OCI-M2 (cell line): Measurements from ENCODE around the gene USP17L19.
"Not testable (repeated sequence)": the region's sequence is repeated elsewhere in the genome, so short reads cannot be mapped to it uniquely, and the experiment has no call there.

Experiments
- DNase-seq: peaks from one replicate; lab custom pipeline; 2025; ENCODE audit not compliant: unreplicated experiment; lab: John Stamatoyannopoulos, UW

Gene USP17L19

DNA sequence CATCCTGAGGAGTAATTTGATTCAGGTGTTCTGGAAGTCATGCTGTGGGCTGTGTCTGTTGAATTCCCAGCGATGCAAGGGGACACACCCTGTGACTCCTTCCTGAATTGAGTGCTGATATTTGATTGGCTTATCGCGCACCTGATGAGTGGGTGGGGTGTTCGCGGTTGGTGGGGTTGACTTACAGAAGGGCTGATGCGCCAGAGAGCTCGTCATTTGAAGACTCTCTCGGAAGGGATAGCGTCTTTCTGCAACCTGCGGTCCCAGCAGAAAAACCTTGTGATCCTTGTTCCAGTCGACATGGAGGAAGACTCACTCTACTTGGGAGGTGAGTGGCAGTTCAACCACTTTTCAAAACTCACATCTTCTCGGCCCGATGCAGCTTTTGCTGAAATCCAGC lies at the start of gene USP17L19:
Gene USP17L19 (plus strand): TSS at position 301 of the 400 bp plus-strand sequence. CDS start 0 bp downstream, at position 301.
- not testable (repeated sequence) for DNase-seq

DNA sequence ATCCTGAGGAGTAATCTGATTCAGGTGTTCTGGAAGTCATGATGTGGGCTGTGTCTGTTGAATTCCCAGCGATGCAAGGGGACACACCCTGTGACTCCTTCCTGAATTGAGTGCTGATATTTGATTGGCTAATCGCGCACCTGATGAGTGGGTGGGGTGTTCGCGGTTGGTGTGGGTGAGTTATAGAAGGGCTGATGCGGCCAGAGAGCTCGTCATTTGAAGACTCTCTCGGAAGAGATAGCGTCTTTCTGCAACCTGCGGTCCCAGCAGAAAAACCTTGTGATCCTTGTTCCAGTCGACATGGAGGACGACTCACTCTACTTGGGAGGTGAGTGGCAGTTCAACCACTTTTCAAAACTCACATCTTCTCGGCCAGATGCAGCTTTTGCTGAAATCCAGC lies 42.8 kb upstream of the USP17L19 start, which contains the start of gene USP17L10:
Gene USP17L10 (plus strand): TSS at position 301 of the 400 bp plus-strand sequence. CDS start 0 bp downstream, at position 301.
- DNase-seq: not testable (repeated sequence)

DNA sequence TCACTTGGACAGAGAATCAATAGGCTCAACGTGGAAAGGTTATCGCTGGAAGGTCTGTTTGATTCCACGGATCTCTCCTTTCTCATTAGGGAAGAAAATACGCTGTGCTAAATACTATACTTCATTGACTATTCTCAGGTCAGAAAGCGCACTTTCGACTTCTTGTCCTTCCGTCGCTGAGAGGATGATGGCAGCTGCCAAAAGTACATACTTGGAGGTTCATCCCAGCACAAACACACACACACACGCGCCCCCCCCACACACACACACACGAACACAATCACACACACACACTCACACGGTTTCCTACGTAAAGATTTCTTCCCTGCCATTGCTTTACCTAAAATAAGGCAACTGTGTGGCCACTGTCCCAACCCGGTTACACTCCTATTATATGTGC lies 38.5 kb upstream of the USP17L19 start:
- not testable (repeated sequence) for DNase-seq

DNA sequence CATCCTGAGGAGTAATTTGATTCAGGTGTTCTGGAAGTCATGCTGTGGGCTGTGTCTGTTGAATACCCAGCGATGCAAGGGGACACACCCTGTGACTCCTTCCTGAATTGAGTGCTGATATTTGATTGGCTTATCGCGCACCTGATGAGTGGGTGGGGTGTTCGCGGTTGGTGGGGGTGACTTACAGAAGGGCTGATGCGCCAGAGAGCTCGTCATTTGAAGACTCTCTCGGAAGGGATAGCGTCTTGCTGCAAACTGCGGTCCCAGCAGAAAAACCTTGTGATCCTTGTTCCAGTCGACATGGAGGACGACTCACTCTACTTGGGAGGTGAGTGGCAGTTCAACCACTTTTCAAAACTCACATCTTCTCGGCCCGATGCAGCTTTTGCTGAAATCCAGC lies 38.1 kb upstream of the USP17L19 start, which contains the start of gene USP17L11:
Gene USP17L11 (plus strand): TSS at position 301 of the 400 bp plus-strand sequence. CDS start 0 bp downstream, at position 301.
- not testable (repeated sequence) for DNase-seq

DNA sequence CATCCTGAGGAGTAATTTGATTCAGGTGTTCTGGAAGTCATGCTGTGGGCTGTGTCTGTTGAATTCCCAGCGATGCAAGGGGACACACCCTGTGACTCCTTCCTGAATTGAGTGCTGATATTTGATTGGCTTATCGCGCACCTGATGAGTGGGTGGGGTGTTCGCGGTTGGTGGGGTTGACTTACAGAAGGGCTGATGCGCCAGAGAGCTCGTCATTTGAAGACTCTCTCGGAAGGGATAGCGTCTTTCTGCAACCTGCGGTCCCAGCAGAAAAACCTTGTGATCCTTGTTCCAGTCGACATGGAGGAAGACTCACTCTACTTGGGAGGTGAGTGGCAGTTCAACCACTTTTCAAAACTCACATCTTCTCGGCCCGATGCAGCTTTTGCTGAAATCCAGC lies 33.3 kb upstream of the USP17L19 start, which contains the start of gene USP17L12:
Gene USP17L12 (plus strand): TSS at position 301 of the 400 bp plus-strand sequence. CDS start 0 bp downstream, at position 301.
- not testable (repeated sequence) for DNase-seq

DNA sequence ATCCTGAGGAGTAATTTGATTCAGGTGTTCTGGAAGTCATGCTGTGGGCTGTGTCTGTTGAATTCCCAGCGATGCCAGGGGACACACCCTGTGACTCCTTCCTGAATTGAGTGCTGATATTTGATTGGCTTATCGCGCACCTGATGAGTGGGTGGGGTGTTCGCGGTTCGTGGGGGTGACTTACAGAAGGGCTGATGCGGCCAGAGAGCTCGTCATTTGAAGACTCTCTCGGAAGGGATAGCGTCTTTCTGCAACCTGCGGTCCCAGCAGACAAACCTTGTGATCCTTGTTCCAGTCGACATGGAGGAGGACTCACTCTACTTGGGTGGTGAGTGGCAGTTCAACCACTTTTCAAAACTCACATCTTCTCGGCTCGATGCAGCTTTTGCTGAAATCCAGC lies 28.6 kb upstream of the USP17L19 start, which contains the start of gene USP17L13:
Gene USP17L13 (plus strand): TSS at position 301 of the 400 bp plus-strand sequence. CDS start 0 bp downstream, at position 301.
- not testable (repeated sequence) for DNase-seq

DNA sequence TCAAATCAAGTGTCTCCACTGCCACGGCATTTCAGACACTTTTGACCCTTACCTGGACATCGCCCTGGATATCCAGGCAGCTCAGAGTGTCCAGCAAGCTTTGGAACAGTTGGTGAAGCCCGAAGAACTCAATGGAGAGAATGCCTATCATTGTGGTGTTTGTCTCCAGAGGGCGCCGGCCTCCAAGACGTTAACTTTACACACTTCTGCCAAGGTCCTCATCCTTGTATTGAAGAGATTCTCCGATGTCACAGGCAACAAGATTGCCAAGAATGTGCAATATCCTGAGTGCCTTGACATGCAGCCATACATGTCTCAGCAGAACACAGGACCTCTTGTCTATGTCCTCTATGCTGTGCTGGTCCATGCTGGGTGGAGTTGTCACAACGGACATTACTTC lies 22.9 kb upstream of the USP17L19 start:
- DNase-seq: not testable (repeated sequence)

- DNase-seq: not testable (repeated sequence)
Measured at GRCh38 chr4:9234085-9234484, 19.1 kb upstream of the USP17L19 start, which contains the start of gene USP17L15. USP17L15 (plus strand) TSS chr4:9234385; CDS start chr4:9234385, 0 bp downstream.

DNA sequence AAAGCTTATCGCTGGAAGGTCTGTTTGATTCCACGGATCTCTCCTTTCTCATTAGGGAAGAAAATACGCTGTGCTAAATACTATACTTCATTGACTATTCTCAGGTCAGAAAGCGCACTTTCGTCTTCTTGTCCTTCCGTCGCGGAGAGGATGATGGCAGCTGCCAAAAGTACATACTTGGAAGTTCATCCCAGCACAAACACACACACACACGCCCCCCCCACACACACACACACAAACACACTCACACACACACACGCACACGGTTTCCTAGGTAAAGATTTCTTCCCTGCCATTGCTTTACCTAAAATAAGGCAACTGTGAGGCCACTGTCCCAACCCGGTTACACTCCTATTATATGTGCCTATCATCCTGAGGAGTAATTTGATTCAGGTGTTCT lies 14.7 kb upstream of the USP17L19 start:
- DNase-seq: not testable (repeated sequence)

GRCh38 chr4:9243579-9243978 lies 9.6 kb upstream of the USP17L19 start, which contains the start of gene USP17L17:
USP17L17 (plus strand) TSS chr4:9243879; CDS start chr4:9243879, 0 bp downstream.
- DNase-seq: not testable (repeated sequence)

DNA sequence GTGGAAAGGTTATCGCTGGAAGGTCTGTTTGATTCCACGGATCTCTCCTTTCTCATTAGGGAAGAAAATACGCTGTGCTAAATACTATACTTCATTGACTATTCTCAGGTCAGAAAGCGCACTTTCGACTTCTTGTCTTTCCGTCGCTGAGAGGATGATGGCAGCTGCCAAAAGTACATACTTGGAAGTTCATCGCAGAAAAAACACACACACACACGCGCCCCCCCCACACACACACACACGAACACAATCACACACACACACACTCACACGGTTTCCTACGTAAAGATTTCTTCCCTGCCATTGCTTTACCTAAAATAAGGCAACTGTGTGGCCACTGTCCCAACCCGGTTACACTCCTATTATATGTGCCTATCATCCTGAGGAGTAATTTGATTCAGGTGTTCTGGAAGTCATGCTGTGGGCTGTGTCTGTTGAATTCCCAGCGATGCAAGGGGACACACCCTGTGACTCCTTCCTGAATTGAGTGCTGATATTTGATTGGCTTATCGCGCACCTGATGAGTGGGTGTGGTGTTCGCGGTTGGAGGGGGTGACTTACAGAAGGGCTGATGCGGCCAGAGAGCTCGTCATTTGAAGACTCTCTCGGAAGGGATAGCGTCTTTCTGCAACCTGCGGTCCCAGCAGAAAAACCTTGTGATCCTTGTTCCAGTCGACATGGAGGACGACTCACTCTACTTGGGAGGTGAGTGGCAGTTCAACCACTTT lies 5.1 kb upstream of the USP17L19 start, which contains the start of gene USP17L18:
Gene USP17L18 (plus strand): TSS at position 678 of the 728 bp plus-strand sequence. CDS start 0 bp downstream, at position 678.
- not testable (repeated sequence) for DNase-seq

GRCh38 chr4:9257824-9258223 lies 4.6 kb downstream of the USP17L19 start, which contains the start of gene USP17L20:
USP17L20 (plus strand) TSS chr4:9258124; CDS start chr4:9258124, 0 bp downstream.
- DNase-seq: not testable (repeated sequence)

DNA sequence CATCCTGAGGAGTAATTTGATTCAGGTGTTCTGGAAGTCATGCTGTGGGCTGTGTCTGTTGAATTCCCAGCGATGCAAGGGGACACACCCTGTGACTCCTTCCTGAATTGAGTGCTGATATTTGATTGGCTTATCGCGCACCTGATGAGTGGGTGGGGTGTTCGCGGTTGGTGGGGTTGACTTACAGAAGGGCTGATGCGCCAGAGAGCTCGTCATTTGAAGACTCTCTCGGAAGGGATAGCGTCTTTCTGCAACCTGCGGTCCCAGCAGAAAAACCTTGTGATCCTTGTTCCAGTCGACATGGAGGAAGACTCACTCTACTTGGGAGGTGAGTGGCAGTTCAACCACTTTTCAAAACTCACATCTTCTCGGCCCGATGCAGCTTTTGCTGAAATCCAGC lies 9.4 kb downstream of the USP17L19 start, which contains the start of gene USP17L21:
Gene USP17L21 (plus strand): TSS at position 301 of the 400 bp plus-strand sequence. CDS start 0 bp downstream, at position 301.
- DNase-seq: not testable (repeated sequence)

- not testable (repeated sequence) for DNase-seq
Measured at GRCh38 chr4:9267319-9267718, 14.1 kb downstream of the USP17L19 start, which contains the start of gene USP17L22. USP17L22 (plus strand) TSS chr4:9267619; CDS start chr4:9267619, 0 bp downstream.

- DNase-seq: not testable (repeated sequence)
Measured at GRCh38 chr4:9271719-9272118, 18.5 kb downstream of the USP17L19 start.
